ENCODE results near the gene DDX1.

Gene DDX1

DNA sequence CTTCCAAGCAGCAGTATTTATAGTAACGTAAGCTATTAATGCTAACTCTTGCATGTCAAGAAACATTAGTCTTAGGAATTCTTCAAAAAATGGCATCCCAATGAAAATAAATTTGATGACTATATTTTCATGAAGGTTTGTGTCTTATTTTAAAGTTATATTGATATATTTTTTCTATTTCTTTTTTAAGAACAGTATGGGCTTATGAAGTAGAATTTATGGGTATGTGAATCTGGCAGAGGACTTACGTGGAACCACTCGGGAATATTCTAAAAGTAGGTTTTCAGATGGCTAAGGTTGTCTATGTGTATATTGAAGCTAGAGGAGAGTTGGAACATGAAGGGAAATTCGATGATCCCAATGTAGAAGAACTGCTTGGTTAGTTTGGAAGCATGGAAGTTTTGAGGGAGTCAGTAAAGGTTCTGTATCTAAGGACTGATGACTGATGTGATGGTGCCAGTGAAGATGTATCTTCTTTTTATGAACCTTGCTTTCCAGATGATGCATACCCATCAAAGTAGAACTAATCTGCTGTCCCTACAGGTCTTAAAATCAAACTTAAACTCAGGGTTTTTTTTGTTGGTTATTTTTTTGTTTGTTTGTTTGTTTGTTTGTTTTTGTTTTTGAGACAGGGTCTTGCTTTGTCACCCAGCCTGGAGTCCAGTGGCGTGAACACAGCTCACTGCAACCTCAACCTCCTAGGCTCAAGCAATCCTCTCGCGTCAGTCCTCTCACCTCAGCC, 39.5 kb downstream of the DDX1 start:
- DNase-seq, result no peak

DNA sequence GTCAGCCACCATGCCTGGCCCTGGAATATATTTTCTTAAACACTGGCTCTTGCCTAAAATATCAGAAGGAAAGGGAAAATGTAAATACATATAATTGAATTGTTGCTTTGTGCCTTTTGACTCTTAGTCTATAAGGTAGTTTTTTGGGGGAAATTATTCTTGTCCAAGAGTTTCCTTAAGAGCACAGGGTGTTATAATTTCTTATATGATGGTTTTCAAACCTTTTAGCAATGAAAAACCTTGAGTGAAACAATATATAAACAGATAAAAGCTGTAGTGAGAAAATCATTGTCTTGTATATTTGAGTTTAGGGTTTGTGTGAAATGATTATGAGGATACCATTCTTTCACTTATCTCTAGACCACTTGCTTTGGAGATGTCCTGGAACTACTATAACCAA, 40.2 kb downstream of the DDX1 start:
- DNase-seq, result no peak

DNA sequence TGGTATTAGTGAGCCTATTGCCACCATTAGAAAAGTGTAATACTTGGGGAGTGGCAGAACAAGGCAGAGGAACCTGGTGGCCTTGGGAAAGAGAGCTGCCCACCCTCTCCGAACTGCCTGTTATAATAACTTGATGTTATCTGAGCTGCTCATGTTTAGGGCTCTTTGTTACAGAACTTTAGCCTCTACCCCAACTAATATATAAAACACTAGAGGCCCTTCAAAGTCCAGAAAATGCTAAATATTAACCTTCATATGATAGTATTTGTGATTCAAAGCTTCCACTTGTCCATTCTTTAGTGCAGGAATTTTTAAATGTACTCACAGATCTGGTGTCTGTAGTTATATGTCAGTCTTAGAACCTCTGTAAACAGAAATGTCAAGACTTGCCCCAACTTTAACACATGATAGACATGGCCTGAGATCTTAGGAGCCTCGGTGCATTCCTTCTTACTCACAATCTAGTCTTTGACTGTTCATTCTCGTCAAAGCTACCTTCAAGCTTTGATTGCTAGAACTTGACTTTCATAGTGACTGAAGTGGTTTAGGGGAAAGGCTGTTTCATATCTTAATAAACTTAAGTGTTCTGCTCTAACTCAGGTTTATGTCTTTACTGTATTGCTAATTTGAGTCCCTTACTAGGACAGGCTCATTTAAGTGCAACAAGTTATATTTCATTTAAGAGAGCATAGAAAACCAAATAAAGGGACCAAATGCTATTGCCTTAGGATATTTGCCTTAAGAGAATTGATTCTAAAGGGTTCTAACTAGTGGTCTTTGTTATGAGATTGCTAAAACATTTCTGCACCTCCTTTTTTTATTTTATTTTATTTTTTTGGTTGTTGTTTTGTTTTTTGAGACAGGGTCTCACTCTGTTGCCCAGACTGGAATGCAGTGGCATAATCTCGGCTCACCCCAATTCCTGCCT, 41.6 kb downstream of the DDX1 start:
- no peak for DNase-seq

DNA sequence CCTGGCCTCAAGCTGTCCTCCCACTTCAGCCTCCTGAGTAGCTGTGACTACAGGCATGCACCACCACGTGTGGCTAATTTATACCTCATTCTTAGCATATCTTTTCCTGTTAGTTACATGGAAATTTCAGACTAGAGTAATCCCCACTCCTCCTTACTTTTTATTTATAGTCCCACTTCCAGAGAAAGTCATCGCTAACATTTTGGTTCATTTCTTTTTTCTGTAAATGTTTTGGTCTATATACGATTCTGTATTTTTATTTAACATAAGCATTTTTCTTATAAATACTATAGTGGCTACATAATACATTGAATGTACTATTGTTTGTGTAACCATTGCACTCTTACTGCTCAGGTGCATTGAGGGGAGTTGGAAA, 42.3 kb downstream of the DDX1 start:
- no peak for DNase-seq

DNA sequence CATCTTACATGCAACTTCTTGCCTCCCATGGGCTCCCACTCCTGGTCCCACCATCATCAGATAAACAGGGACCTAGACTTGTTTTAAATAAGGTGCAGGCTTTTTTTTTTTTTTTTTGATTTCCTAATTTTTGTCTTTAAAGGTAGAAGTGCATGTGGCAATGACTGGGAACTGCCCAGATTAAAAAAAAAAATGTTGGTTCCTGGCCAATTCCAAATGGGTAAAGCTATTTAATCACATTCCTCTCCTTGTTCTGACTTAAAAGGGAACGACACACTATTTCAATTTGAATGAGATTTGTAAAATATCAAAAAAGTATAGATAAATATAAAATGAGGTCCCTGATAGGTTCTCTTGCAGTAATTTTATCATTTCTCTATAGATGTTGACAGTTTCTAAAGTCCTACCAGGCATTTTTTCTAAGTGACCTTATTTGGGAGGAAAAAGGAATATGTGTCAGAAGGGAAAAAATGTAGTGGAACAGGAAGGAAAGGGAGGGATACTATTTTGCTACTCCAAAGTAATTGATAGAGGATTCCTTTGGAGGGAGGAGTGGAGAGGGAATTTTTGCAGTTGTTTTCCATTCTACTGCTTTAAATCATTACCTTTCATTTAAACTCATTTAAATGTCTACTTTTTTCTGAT, 43.3 kb downstream of the DDX1 start:
- DNase-seq, result no peak

DNA sequence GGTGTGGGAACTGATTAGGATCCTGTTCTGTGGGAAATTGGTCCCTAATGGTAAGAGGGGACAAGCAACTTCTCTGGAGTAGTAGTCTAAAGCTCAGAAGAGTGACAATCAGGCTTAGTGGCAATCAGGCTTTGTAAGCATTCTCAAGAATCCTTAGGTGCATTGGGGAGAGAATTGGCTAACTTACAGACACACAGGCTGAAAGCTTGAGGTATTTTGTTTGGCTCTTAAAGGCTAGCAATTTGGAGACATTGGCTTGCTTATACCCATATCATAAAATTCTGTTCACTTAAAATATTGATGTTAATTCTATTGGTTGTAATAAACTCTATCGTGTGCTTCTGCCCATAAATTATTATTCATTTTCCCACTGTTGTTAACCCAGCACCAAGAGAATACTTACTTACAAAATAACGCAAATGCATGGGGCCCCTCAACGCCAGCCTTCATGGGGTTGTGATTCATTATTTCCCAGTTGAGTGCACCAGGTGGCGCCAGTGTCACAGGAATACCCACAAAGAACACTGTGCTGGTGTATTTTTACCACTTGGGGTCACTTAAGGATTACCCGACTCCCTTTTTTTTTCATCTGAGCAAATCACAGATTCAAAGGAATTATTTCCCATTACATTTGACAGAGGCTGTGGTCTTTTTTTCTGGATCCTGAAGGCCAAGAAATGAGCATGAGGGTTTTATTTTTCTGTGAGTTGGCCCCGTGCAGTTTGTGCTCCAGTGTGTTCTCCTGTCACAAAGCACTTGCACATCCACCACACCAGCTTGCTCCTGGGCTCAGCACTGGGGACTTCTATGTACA, 45.5 kb downstream of the DDX1 start:
- peak in 3 of 4 experiments; percentile 8 to 12 (median 9) for DNase-seq

DNA sequence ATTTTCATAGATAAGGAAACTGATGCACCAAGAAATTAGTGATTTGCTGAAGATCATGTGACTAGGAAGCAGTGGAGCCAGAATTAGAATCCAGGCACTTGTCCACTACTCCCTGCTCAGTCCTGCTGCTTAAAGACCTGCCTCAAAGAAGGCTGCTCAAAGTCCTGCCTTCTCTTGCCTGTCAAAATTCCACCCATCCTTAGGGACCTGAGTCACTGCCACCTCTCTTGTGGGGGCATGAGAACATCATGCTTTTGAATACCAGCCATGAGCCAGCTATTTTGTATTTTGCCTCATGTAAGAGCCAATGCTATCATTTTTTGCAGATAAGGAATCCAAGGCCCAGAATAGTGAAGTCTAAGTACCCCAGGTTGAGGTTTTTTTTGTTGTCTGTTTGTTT, 47.1 kb downstream of the DDX1 start:
- DNase-seq, result no peak

DNA sequence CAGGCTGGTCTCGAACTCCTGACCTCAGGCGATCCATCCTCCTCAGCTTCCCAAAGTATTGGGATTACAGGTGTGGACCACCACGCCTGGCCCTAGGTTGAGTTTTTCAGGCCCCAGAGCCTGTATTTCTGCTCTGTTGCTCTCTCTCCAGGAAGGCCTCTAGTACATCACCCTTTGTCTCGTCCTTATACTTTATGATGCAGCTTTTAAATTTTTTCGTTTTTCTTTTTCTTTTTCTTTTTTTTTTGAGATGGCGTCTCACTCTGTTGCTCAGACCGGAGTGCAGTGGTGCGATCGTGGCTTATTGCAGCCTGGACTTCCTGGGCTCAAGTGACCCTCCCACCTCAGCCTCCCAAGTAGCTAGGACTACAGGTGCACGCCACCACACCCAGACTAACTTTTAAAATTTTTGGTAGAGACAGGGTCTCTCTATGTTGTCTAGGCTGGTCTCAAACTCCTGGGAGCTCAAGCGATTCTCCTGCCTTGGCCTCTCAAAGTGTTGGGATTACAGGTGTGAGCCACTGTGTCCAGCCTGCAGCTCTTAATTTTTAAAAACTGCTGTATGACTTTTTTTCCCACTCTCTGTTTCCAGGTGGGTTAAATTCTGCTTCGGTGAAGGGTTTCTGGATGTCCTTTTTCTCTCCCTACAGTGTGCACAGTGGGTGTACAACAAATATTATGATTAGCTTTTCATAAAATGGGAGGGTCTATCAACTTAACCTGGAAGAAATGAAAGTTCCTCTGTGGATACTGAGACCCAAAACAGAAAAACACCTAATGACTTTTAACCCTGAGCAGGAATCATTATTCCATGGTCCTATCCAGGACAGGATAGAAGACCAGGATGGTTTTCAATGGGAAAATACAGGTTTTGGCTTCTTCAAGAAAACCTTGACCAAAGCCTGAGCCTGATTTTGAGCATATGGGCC, 47.9 kb downstream of the DDX1 start:
- DNase-seq, result no peak

DNA sequence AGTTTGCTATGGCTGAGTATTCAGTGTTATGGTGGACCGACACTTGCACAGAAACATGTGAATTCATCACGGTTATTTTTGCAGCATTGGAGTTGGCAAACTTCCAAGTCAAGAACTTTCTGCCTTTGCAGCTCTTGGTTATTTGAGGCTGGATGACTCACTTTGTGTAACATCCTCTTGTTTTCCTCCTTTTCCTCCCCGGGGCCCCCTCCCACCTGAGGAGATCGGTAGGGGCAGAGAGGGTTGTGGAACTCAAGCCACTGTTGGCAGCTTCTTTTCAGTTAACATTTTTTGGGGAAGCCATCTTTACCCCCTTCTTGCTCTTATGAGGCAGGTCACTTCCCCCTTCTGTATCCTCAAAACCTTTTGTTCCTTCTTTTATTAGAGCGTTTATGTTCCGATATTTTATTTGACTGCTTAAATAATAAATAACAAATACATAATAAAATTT, 48.6 kb downstream of the DDX1 start:
- DNase-seq, result no peak

DNA sequence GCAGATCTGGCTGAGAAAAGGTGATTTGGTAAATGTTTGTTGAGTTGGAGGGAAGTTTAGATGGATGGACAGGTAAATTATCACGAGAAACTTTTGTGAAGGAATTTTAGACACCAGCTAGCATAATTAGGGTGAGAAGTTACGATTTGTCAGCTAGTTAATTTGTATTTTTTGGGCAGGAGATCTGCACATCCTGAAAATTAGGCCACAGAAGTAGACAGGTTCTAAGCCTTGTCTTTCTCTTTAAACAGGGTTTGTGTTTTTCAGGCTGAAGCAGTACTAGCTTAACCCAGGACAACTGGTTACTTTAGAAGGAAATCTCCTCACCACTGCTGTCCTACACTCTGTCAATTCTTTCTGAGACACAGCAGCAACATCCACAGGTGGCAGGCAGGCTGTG, 49.1 kb downstream of the DDX1 start:
- no peak for DNase-seq

DNA sequence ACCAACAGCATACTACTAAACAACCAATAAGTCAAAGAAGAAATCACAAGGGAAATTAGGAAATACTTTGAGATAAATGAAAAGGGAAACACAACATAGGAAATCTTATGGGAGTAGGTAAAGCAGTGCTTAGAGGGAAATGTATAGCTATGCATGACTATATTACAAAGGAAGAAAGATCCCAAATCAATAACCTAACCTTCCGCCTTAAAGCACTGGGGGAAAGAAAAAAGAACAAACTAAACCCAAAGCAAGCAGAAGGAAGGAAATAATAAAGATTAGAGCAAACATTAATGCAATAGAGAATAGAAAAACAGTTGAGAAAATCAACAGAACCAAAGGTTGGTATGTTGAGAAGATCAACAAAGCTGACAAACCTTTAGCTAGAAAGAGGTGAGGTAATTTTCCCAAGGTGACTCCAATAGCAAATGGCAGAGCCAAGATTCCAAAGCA, 49.9 kb downstream of the DDX1 start:
- DNase-seq, result no peak

DNA sequence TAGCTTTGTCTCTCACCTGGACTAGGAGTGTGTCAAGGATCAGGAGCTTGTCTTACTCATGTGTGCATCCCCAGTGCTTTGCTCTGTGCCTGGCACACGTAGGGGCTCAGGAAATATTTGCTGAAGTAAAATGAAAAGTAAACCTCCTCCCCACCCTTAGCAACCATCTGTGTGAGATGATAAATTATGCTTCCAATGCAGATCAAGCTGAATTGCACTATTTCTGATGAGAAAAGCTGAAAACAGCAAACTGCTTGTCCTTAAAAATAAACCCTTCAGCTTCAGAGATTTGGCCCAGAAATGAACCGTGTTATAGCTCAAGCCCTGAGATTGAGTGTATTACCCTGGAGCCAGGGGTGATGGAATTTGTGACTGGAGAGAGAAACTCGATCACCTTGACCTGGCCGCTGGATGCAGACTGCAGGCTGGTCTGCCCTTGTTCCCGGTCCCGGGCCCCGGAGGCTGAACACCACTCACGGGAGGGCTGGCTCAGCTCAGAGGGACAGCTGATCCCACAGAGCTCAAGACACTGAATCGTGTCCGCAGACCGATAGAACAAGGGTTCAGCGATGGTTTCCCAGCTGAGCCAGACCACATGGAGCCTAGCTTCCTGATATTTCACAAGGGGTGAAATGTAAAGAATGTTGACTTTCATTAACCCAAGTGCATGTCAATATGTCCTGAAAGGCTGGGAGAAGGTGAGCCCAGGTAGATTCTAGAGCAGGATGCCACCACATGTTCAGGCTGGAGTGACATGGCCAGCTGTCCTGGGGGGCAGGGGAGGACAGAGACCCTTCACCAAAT, 50.5 kb downstream of the DDX1 start:
- DNase-seq, result no peak

DNA sequence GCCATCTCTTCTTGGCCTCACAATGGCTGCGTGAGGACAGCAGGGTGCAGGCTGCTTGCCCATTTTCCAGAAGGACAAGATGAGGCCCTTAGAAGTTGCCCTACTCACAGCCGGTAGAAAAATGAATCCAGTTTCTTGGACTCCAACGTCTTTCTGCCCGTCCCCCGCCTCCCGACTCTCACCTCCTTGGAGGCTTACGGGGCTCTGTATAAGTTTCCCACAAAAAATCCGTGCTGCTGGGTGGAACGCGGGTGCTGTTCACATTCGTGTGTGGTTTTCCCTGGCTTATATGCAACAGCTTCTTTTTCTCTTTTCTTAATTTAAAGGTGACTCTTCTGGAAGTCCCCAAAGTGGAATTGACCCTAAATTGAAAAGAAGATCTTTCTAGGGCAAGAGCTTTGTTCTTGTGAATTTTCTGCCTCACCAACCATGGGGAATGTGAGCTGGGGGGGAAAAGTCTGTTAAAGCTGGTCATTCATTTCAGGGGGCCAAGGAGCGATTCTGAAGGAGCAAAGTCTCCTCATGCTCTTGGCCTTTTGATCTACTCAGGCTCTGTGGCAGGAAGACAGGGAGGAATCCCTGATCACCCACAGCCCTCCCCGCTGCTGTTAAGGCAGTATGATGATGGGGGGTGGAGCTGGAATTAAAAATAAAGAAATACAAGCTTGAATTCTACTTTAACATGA, 51.3 kb downstream of the DDX1 start:
- no peak for DNase-seq

DNA sequence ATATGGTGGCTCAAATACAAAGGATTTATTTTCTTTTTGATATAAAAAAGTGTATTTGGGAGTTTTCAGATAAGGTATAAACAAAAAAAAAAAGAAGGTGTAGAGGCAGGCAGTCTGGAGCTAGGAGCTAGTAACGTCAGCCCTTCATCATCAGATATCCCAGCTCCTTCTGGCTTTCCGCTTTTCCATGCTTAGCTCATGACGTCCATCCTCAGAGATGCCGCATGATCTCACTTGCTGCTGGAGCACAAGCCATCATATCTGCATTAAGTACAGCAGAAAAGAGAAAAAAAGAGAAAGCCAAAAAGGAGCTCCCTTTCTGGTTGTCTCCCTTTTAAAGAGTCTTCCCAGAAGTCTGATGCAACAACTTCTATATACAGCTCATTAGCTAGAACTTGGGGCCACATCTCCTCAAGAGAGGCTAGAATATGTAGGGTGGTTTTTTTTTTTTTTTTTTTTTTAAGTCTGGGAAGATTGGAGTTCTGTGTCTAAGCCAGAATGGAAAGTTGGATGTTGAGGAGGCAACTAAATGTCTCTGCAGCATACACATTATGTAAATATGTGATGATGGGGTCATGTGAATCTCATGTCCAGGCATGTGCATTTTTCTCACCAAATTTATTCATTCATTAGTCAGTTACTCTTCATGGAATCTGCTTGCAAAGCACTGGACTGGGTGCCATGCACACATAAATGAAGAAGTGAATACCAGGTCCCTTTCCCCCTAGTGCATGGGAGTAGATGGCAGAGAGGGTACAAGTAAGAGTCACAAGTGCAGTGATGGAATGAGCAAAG, 52.3 kb downstream of the DDX1 start:
- no peak for DNase-seq

DNA sequence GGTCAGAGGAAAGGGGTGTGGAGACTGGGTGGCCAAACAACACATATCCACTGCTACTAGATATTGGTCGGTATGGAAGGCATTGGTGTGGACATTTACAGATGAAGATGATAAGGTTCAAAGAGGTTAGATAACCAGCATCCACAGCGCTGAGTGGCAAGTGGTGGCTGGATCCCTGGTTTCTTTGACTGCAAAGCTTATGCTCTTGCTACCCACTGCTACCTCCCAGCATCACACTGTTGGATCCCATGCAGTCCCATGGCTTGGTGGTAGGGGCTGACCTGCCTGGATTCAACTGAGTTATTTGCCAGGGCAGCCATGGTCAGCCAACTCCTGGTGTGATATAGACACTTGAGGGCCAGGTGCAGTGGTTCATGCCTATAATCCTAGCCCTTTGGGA, 53.6 kb downstream of the DDX1 start:
- no peak for DNase-seq

DNA sequence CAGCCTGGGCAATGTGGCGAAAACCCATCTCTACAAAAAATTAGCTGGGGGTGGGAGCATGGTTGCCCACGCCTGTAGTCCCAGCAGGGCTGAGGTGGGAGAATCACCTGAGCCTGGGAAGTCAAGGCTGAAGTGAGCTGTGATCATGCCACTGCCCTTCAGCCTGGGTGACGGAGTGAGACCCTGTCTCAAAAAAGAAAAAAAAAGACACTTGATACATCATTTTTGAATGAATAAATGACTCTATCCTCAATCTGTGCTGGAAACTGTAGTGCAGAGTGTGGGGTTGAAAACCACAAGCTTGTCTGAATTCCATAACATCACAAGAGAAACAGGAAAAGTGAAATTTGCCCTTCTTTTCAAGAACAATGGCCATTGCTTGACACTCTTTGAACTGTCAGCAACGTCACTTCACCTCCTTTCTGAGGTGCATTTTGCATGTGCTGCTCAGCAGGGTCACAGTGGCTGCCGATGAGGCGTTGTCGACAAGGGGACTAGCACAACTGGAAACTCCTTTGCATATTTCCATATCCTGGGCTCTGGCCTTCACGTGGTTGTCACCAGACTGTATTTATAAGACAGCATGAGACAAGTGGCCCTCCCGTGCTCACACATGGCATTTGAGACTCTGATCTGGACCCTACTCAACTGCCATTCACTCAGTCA, 54.2 kb downstream of the DDX1 start:
- DNase-seq, result no peak

DNA sequence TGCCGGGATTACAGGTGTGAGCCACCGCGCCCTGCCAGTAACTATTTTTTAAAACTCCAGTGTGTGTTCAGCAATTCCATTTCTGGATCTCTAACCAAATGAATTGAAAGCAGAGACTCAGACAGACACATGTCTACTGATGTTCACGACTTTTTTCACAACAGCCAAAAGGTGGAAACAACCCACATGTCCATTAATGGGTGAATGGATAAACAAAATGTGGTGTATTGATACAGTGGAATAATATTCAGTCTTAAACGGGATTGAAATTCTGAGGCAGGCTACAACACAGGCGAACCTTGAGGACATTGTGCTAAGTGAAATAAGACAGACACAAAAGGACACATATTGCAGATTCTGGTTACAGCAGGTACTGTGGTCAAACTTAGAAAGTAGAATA, 55.0 kb downstream of the DDX1 start:
- no peak for DNase-seq
